SKM-1 (cell line): ENCODE measurements around the gene STX18.
"Not testable (repeated sequence)": the region's sequence is repeated elsewhere in the genome, so short reads cannot be mapped to it uniquely, and the experiment has no call there.

Experiments
- DNase-seq: peaks from one replicate; lab custom pipeline; 2025; ENCODE audit not compliant: unreplicated experiment; lab: John Stamatoyannopoulos, UW

STX18 gene

GRCh38 chr4:4422117-4422516 is 119.7 kb downstream of the STX18 start:
- not testable (repeated sequence) for DNase-seq

DNA sequence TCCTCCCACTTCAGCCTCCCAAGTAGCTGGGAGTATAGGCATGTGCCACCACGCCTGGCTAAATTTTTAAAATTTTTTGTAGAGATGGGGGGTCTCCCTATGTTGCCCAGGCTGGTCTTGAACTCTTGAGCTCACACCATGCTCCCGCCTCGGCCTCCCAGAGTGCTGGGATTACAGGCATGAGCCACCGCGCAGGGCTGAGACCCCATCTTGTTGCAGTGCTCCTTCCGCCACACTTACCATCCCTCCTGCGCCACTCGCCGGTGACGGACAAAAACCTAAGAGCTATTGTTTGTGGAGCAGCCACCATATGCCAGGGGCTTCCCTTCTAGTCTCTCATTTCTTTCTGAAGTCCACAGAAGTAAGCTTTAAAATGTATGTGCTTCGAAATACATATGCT is 120.5 kb downstream of the STX18 start:
- no peak for DNase-seq

GRCh38 chr4:4420421-4420820 is 121.4 kb downstream of the STX18 start:
- no peak for DNase-seq

DNA sequence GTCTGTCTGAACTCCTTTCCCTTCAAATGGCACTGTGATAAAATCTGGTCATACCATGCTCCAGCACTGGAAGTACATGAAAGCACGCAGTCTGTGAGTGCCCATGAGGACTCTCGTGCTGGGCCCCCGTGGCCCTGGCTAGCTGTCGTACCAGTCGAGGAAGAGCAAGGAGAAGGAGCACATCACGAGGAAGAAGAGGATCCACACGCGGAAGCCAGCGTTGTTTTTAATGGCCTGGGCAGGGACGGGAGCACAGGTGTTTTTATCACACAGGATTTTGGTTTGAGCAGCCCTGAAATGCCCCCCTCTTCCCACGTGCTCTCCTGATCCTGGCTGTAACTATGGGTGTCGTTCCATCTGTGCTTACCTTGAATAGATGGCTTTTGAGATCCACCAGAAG is 122.0 kb downstream of the STX18 start:
- DNase-seq = no peak

DNA sequence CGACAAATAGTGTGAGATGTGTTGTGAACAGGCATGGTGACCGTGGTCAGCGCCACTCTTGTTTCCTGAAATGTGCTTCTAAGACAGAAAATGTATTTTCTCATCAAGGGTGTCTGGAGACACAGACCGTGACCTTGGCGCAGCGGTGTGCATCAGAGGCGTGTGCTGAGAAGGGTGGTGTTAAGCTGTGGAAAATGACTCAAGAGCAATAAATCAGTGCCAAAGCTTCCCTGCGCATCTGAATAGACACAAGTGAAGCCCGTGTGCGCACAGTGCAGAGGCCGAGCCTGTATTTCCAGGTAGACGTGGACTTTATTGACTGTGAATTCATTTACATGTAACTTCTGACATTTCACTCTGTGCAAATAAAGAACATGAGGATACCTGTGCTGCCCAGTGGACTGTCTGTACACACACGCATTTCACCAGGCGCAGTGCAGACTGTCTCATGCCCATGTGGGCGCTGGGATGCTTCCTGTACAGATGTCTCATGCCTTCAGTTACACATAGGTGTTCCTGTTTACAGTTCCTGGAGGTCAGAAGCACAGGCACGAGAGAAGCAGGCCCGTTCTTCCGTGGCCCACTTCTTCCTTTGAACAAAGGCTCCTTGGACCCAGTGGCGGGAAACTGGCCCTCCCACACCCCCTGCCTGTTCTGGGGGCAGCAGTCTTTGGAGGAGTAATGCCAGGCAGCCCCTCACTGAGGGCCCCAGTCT is 123.0 kb downstream of the STX18 start:
- no peak for DNase-seq

DNA sequence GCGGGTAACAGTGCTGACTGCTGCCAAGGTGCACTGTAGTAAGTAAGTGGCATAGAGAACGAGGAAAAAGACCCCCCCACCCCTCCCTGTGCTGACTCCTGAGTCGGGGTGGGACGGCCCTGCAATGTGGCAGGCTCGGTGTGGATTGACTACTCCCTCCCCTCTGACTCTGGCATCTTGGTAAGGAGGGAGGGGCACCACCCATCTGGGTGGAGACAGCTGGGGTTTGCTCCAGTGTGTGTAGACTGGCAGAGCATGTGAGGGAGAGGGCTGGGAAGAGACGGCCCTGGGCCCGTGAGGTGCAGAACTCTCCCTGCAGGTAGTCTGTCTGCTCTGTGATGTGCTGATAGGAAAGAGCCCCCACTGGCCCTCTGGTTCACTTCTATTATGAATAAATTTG is 124.0 kb downstream of the STX18 start:
- no peak for DNase-seq

DNA sequence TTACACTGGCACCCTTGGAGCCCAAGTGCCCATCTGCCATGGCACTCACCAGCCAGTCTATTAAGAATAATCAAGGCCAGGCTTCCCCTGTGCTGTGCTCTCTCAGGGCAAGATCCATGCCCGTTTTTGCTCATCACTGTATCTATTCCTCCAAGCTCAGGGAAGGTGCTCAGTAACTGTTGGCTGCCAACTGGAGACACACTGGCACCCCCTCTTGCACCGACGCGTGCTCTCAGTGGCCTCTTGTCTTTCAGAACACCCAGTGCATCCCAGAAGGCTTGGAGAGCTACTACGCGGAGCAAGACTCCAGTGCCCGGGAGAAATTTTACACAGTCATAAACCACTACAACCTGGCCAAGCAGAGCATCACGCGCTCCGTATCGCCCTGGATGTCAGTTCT is 124.9 kb downstream of the STX18 start:
- DNase-seq = no peak

- no peak for DNase-seq
These were observed 125.7 kb downstream of the STX18 start for GRCh38 chr4:4415806-4416805.

DNA sequence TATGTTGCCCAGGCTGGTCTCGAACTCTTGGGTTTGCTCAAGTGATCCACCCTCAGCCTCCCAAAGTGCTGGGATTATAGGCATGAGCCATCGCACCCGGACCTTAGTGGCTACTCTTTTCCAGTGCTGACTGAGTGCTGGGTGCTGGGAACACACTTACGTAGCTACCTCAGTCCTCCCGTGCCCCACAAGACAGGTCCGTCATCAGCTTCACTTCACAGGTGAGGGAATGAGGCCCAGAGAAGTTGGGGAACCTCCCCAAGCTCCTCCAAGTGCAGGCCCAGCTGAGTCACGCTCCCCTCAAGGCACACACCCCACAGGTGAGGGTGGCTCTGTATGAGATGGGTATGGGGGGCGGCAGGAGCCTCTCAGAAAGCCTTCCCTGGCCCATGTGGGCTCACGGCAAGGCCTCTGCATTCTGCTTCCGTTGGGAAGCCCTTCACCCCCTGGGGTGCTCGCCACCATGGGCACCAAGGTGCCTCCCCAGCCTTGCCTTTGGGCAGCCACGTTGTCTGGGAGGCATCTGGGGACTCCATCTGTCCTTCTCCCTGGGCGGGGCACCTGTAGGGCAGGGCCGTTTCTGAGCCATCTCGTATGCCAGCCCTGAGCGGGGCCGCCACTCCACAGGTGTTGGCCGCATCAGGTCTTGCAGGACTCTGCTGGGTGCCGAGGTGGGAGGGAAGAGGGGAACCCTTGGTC is 126.6 kb downstream of the STX18 start:
- no peak for DNase-seq

DNA sequence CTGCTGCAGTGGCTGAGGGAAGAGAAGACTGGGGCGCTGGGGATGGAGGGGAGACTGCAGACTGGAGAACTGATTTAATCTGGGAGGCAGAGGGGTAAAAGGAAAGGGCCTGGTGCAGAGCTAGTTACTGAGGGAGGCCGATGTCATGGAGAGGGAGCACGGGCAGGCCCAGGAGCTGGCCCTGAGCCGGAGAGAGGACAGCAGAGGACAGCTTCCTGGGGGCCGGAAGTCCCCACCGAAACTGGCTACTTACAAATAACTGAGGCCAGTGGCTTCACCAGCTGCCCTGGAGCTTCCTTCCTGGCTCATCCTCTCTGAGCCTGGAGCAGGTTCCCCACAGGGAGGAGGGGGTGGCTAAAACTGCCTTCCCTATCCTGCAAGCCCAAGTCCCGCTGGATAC is 128.0 kb downstream of the STX18 start:
- no peak for DNase-seq

- DNase-seq = no peak
These were observed 128.5 kb downstream of the STX18 start for GRCh38 chr4:4413373-4413725.

DNA sequence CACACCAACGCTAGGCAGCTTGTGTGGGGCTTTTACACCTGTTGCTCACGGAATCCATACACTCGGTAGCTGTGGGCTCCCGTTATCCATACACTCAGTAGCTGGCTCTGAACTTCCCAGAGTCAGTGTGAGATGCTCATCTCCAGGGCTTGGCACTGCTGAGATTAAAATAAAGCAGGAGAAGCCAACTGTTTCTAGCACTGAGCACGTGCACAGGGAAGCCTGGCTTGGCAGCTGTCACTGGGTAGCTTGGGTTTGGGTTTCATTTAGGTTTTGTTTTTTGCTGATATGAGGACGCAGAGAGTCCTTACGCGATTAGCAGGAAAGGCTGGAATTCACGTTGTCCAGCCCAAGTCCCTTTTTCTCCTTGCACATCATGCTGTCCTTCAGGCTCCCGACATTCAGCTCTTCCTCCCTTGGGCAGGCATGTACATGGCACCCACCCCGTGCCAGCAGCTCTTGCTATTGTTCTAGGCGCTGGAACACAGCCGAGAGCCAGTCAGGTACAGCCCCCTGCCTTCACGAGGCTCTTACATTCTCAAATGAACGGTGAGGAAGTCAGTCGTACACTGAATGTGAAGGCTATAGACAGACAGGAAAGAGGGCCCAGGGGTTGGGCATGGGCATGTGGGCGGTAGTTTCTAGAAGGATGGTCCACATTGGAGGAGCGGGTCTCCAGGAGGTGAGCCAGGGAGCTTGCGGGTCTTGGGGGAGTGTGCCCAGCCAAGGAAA is 129.0 kb downstream of the STX18 start:
- DNase-seq = no peak

DNA sequence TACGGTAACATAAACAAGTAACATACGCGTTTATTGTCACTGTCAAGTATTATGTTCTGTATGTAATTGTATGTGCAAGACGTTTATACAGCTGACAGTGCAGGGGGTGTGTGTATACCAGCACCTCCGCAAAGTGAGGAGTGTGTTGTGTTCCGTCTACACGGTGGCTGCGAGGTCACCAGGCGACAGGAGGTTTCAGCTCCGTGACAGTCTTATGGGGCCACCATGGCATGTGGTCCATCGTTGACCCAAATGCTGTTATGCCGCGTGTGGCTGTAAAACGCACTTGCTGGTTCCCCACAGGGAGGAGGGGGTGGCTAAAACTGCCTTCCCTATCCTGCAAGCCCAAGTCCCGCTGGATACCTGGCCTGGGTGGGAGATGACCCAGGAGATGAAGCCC is 129.9 kb downstream of the STX18 start:
- no peak for DNase-seq

GRCh38 chr4:4410271-4410670 is 131.6 kb downstream of the STX18 start:
- no peak for DNase-seq

DNA sequence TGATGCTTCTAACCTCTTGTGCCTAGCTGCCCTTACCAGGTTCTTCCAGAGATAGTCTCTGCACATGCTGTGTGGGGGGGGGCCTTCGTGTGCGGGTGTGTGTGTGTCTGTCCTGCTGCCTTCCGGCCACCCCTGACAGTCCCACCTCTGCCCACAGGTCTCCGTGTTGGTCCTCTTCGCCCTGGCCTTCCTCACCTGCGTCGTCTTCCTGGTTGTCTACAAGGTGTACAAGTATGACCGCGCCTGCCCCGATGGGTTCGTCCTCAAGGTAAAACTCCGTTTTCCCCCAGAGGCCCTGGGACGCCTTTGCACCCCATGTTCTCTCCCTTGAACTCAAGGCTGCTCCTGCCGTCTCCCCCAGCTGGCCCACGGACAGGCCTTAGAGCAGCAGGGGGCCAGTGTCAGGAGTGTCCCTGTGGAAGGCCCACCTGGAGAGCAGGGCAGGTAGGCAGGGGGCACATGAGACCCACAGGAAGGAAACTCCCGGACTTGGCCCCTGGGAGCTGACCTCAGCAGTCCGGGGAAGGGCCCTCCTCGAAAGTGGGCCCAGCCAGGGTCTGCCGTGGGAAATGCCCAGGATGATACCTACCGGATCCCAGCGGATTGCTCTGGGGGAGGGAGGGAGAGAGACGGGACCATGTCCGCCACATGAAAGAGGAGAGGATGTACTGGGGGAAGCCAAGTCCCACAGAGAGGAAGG is 132.3 kb downstream of the STX18 start:
- no peak for DNase-seq

- DNase-seq = no peak
These were observed 133.1 kb downstream of the STX18 start for GRCh38 chr4:4408576-4409335.

- DNase-seq = no peak
These were observed 133.7 kb downstream of the STX18 start for GRCh38 chr4:4408132-4408523.

- no peak for DNase-seq
These were observed 134.3 kb downstream of the STX18 start for GRCh38 chr4:4407299-4408131.
